Measurements from ENCODE around the gene RALGAPA2. TPM values are rescaled to one million over a fixed set of nuclear protein-coding genes. Genes with fewer than 3 reads are reported as not detected.

Gene RALGAPA2
- total RNA-seq, 1 experiment from 2014 or later: 26.3 TPM

DNA sequence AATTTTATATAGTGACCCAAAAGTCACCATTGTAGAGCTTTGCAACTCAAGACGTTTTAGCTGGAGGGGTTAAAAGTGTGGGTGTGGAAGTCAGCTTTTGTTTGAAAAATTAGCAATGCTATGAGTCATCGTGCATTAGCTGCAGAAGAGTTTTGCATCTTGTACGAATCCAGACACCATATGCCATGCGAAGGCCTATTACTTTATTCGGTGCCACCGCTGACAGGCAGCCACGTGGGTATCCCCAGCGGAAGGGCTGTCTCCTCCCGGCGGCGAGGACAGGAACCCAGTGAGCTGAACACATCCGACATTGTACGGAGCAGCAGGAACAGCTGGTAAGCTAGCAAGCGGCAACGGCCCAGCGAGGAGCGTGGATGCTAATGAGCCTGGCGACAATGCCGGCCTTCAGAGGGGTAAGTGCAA lies 260.2 kb downstream of the RALGAPA2 start:
- DNase-seq: no peak
- intact Hi-C loops (cut with micrococcal nuclease; ENCODE audit: unreplicated experiment): no loop called here
- no TSS peak for BruUV-seq (replicated peaks)
- Mint-ChIP-seq H3K4me3 (ENCODE audit: low read depth, unreplicated experiment) (no peak overlapping the region), H3K36me3 (ENCODE audit: insufficient read depth, unreplicated experiment) (peaks cover 4% of the 10 kb centered on the region), H3K9me3 (ENCODE audit: low read depth, unreplicated experiment) (no peaks in the 10 kb centered on the region), H3K27me3 (ENCODE audit: unreplicated experiment) (no peaks in the 10 kb centered on the region), H3K4me1 (ENCODE audit: low read depth, unreplicated experiment) (no peaks in the 10 kb centered on the region), H3K27ac (ENCODE audit: unreplicated experiment) (no peak overlapping the region)
- TF ChIP-seq, protein P1, sequence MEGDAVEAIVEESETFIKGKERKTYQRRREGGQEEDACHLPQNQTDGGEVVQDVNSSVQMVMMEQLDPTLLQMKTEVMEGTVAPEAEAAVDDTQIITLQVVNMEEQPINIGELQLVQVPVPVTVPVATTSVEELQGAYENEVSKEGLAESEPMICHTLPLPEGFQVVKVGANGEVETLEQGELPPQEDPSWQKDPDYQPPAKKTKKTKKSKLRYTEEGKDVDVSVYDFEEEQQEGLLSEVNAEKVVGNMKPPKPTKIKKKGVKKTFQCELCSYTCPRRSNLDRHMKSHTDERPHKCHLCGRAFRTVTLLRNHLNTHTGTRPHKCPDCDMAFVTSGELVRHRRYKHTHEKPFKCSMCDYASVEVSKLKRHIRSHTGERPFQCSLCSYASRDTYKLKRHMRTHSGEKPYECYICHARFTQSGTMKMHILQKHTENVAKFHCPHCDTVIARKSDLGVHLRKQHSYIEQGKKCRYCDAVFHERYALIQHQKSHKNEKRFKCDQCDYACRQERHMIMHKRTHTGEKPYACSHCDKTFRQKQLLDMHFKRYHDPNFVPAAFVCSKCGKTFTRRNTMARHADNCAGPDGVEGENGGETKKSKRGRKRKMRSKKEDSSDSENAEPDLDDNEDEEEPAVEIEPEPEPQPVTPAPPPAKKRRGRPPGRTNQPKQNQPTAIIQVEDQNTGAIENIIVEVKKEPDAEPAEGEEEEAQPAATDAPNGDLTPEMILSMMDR (IDR thresholded peaks at IDR 0.05; ENCODE audit: unreplicated experiment): no peak
- CTCF ChIA-PET: no interaction called here

- Mint-ChIP-seq H3K9me3 (ENCODE audit: low read depth, unreplicated experiment) (no peaks in the 10 kb centered on the region), H3K36me3 (ENCODE audit: insufficient read depth, unreplicated experiment) (peaks cover 4% of the 10 kb centered on the region), H3K27me3 (ENCODE audit: unreplicated experiment) (no peaks in the 10 kb centered on the region), H3K4me1 (ENCODE audit: low read depth, unreplicated experiment) (no peaks in the 10 kb centered on the region), H3K4me3 (ENCODE audit: low read depth, unreplicated experiment) (no peak overlapping the region), H3K27ac (ENCODE audit: unreplicated experiment) (no peak overlapping the region)
- TF ChIP-seq, protein P1 (IDR thresholded peaks at IDR 0.05; ENCODE audit: unreplicated experiment): no peak
- CTCF ChIA-PET: no interaction called here
- intact Hi-C loops (cut with micrococcal nuclease; ENCODE audit: unreplicated experiment): no loop called here
- no peak for DNase-seq
- no TSS peak for BruUV-seq (replicated peaks)
Observed at GRCh38 chr20:20450521-20450920, 261.9 kb downstream of the RALGAPA2 start.

DNA sequence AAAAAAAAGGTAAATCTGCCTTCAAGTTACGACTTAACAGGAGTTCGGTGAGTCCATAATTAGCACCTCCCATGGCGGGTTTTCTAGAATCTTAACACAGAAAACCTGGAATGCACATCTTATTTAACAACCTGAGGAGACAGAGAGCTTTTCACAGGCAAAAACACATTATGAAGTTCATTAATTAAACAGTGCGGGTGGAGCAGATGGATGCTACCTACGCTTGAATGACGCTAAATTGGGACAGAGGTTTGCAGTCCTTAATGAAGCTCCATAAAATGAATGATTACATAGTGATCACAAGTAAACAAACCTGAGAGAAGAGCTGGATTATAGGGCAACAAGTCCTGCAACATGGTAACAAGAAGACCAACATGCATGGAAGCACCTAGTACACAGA lies 263.6 kb downstream of the RALGAPA2 start:
- Mint-ChIP-seq H3K4me1 (ENCODE audit: low read depth, unreplicated experiment) (no peaks in the 10 kb centered on the region), H3K9me3 (ENCODE audit: low read depth, unreplicated experiment) (no peaks in the 10 kb centered on the region), H3K27ac (ENCODE audit: unreplicated experiment) (no peak overlapping the region), H3K27me3 (ENCODE audit: unreplicated experiment) (no peaks in the 10 kb centered on the region), H3K36me3 (ENCODE audit: insufficient read depth, unreplicated experiment) (peaks cover 4% of the 10 kb centered on the region), H3K4me3 (ENCODE audit: low read depth, unreplicated experiment) (no peak overlapping the region)
- no peak for DNase-seq
- no TSS peak for BruUV-seq (replicated peaks)
- intact Hi-C loops (cut with micrococcal nuclease; ENCODE audit: unreplicated experiment): no loop called here
- TF ChIP-seq, protein P1 (IDR thresholded peaks at IDR 0.05; ENCODE audit: unreplicated experiment): no peak
- CTCF ChIA-PET: interaction anchor here (0.7 kb wide), 2 partner anchors 10 to 486 kb away, joined by 4 to 5 read pairs; no protein-coding TSS in a partner anchor

GRCh38 chr20:20447196-20447595 lies 265.2 kb downstream of the RALGAPA2 start:
- H3K36me3 Mint-ChIP-seq (ENCODE audit: insufficient read depth, unreplicated experiment): no peaks in the 10 kb centered on the region
- H3K27me3 Mint-ChIP-seq (ENCODE audit: unreplicated experiment): no peaks in the 10 kb centered on the region
- intact Hi-C loops (cut with micrococcal nuclease; ENCODE audit: unreplicated experiment): no loop called here
- DNase-seq: no peak
- CTCF ChIA-PET: no interaction called here
- TF ChIP-seq, protein P1 (IDR thresholded peaks at IDR 0.05; ENCODE audit: unreplicated experiment): no peak
- BruUV-seq (replicated peaks): no TSS peak
- H3K9me3 Mint-ChIP-seq (ENCODE audit: low read depth, unreplicated experiment): no peaks in the 10 kb centered on the region
- H3K4me1 Mint-ChIP-seq (ENCODE audit: low read depth, unreplicated experiment): no peaks in the 10 kb centered on the region
- H3K27ac Mint-ChIP-seq (ENCODE audit: unreplicated experiment): no peak overlapping the region
- H3K4me3 Mint-ChIP-seq (ENCODE audit: low read depth, unreplicated experiment): no peak overlapping the region

Data from Calu3 (cell line).